GM18520 (cell line): ENCODE measurements around the gene AGAP1.

Experiments
- ATAC-seq: cut with Tn5 transposase; IDR thresholded peaks from one replicate; pipeline ENCODE4 v1.9.1; 2021; ENCODE audit not compliant: unreplicated experiment

Gene AGAP1

GRCh38 chr2:235507928-235508327 is 14.1 kb downstream of the AGAP1 start:
- no peak for ATAC-seq

GRCh38 chr2:235508371-235509160 is 14.7 kb downstream of the AGAP1 start:
- no peak for ATAC-seq

GRCh38 chr2:235510318-235510717 is 16.5 kb downstream of the AGAP1 start:
- no peak for ATAC-seq

- no peak for ATAC-seq
These were observed 17.4 kb downstream of the AGAP1 start for GRCh38 chr2:235511187-235511661.

GRCh38 chr2:235511751-235512698 is 18.2 kb downstream of the AGAP1 start:
- ATAC-seq, result no peak

GRCh38 chr2:235512699-235513053 is 18.8 kb downstream of the AGAP1 start:
- no peak for ATAC-seq

- ATAC-seq, result no peak
These were observed 20.3 kb downstream of the AGAP1 start for GRCh38 chr2:235513984-235514626.

- ATAC-seq, result no peak
These were observed 21.0 kb downstream of the AGAP1 start for GRCh38 chr2:235514627-235515363.

GRCh38 chr2:235515364-235515742 is 21.5 kb downstream of the AGAP1 start:
- no peak for ATAC-seq

- ATAC-seq, result no peak
These were observed 22.0 kb downstream of the AGAP1 start for GRCh38 chr2:235515821-235516220.

- no peak for ATAC-seq
These were observed 22.4 kb downstream of the AGAP1 start for GRCh38 chr2:235516257-235516656.

- no peak for ATAC-seq
These were observed 24.7 kb downstream of the AGAP1 start for GRCh38 chr2:235518322-235519090.

- ATAC-seq, result no peak
These were observed 26.9 kb downstream of the AGAP1 start for GRCh38 chr2:235520787-235521186.

- no peak for ATAC-seq
These were observed 28.0 kb downstream of the AGAP1 start for GRCh38 chr2:235521844-235522243.

- no peak for ATAC-seq
These were observed 29.2 kb downstream of the AGAP1 start for GRCh38 chr2:235523021-235523420.

GRCh38 chr2:235523486-235524150 is 29.8 kb downstream of the AGAP1 start:
- no peak for ATAC-seq

GRCh38 chr2:235526166-235526565 is 32.3 kb downstream of the AGAP1 start:
- no peak for ATAC-seq

GRCh38 chr2:235527806-235528469 is 34.1 kb downstream of the AGAP1 start:
- no peak for ATAC-seq

- no peak for ATAC-seq
These were observed 35.8 kb downstream of the AGAP1 start for GRCh38 chr2:235529621-235530020.
